Sigmoid colon (tissue), 4 donors: ENCODE results near the gene HELLS.

ENCODE experiments used
- EP300 ChIP-seq, 4 donors: sonication (generic); formaldehyde crosslinking; IDR thresholded peaks; one replicate each; pipeline ENCODE4 v1.6.1; 2017; ENCODE audit warnings: antibody characterized with exemption in 4 of 4
- POLR2A ChIP-seq, 2 donors: fragments of 450-650 bp; IDR thresholded peaks; one replicate each; pipeline ENCODE4 v1.6.1; 2016; ENCODE audit warnings: antibody characterized with exemption in 2 of 2, mild to moderate bottlenecking in 2 of 2, moderate library complexity in 2 of 2
- POLR2AphosphoS5 ChIP-seq, 4 donors: sonication (generic); formaldehyde crosslinking; IDR thresholded peaks; one replicate each; pipeline ENCODE4 v1.6.1; 2017; ENCODE audit warnings: antibody characterized with exemption in 4 of 4
- TF ChIP-seq, protein P1 (sequence below), 4 experiments: fragments of 450-650 bp in 3 of 4; fragments of 200-600 bp in 1 of 4; IDR thresholded peaks; one replicate each; pipeline ENCODE4 v1.5.1; 2016 to 2019; ENCODE audit warnings: antibody characterized with exemption in 4 of 4, mild to moderate bottlenecking in 3 of 4, moderate library complexity in 2 of 4

DNA sequence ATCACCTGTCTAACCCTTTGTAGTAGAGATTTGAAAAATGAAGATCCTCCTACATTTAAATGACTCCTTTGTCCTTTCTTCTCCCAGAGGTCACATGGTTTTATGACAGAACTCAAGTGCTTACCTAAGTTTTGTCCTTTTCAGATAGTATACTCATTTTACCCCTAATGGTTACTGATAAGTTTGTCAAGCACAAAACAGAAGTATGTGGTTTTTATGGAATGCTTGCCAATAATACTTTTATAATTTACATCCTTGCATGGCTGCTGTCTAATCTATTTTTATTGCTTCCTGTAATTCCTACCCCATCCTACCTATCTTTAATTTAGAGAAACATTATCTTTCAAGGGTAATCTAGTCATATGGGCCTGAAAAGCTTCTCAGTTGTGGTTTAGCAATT, 37.5 kb downstream of the HELLS start:
- TF ChIP-seq POLR2A (IDR thresholded peaks at IDR 0.05) (no peak), EP300 (IDR thresholded peaks at IDR 0.05) (no peak), POLR2AphosphoS5 (IDR thresholded peaks at IDR 0.05) (no peak)
- TF ChIP-seq, protein P1, sequence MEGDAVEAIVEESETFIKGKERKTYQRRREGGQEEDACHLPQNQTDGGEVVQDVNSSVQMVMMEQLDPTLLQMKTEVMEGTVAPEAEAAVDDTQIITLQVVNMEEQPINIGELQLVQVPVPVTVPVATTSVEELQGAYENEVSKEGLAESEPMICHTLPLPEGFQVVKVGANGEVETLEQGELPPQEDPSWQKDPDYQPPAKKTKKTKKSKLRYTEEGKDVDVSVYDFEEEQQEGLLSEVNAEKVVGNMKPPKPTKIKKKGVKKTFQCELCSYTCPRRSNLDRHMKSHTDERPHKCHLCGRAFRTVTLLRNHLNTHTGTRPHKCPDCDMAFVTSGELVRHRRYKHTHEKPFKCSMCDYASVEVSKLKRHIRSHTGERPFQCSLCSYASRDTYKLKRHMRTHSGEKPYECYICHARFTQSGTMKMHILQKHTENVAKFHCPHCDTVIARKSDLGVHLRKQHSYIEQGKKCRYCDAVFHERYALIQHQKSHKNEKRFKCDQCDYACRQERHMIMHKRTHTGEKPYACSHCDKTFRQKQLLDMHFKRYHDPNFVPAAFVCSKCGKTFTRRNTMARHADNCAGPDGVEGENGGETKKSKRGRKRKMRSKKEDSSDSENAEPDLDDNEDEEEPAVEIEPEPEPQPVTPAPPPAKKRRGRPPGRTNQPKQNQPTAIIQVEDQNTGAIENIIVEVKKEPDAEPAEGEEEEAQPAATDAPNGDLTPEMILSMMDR (IDR thresholded peaks at IDR 0.05) = no peak
